ENCODE data around the gene MR1.

Gene MR1

GRCh38 chr1:181092883-181093458 lies 59.2 kb downstream of the MR1 start:
- no peak for DNase-seq

GRCh38 chr1:181094416-181095212 lies 60.8 kb downstream of the MR1 start:
- DNase-seq, result peak; percentile 55

- DNase-seq, result no peak
These were observed 61.5 kb downstream of the MR1 start for GRCh38 chr1:181095260-181095659.

GRCh38 chr1:181095763-181096184 lies 62.0 kb downstream of the MR1 start:
- no peak for DNase-seq

- DNase-seq, result no peak
These were observed 63.5 kb downstream of the MR1 start for GRCh38 chr1:181097242-181097641.

GRCh38 chr1:181099152-181100014 lies 65.6 kb downstream of the MR1 start:
- DNase-seq, result no peak

GRCh38 chr1:181100015-181100905 lies 66.5 kb downstream of the MR1 start:
- no peak for DNase-seq

GRCh38 chr1:181100934-181101333 lies 67.2 kb downstream of the MR1 start:
- DNase-seq, result no peak

GRCh38 chr1:181101581-181102226 lies 67.9 kb downstream of the MR1 start:
- DNase-seq, result no peak

GRCh38 chr1:181102841-181103240 lies 69.1 kb downstream of the MR1 start:
- no peak for DNase-seq

GRCh38 chr1:181103399-181103798 lies 69.6 kb downstream of the MR1 start:
- no peak for DNase-seq

GRCh38 chr1:181104042-181104789 lies 70.4 kb downstream of the MR1 start:
- no peak for DNase-seq

GRCh38 chr1:181104790-181105133 lies 71.0 kb downstream of the MR1 start:
- no peak for DNase-seq

GRCh38 chr1:181105134-181106021 lies 71.6 kb downstream of the MR1 start:
- DNase-seq, result peak; percentile 95

GRCh38 chr1:181106022-181106312 lies 72.2 kb downstream of the MR1 start:
- DNase-seq, result no peak

GRCh38 chr1:181106479-181106878 lies 72.7 kb downstream of the MR1 start:
- DNase-seq, result no peak

GRCh38 chr1:181107711-181108110 lies 73.9 kb downstream of the MR1 start:
- DNase-seq, result no peak

- DNase-seq, result no peak
These were observed 74.6 kb downstream of the MR1 start for GRCh38 chr1:181108304-181108867.

- DNase-seq, result no peak
These were observed 76.2 kb downstream of the MR1 start for GRCh38 chr1:181110013-181110412.

Measured in left hindlimb (tissue), 1 donor.